Measurements from ENCODE around the gene OR52I2.

Gene OR52I2

GRCh38 chr11:4544891-4545290, 36.7 kb upstream of the OR52I2 start, which contains the start of gene OR52M1:
TSS of gene OR52M1 (plus strand) at chr11:4545191. CDS start at chr11:4545191, 0 bp downstream.
- no peak for DNase-seq
- no peak within 1 kb of the TSS for H2BK12ac ChIP-seq (ENCODE audit: low read length)
- no peak within 1 kb of the TSS for H3K27ac ChIP-seq (ENCODE audit: low read depth, low read length)
- H3K4ac ChIP-seq (ENCODE audit: low read depth, low read length): no peak within 1 kb of the TSS
- H3K9ac ChIP-seq (ENCODE audit: low read length): no peak within 1 kb of the TSS
- H3K4me1 ChIP-seq (ENCODE audit: control insufficient read depth in 1 of 2, insufficient read depth in 2 of 2, low read length in 2 of 2): no peaks in the 10 kb centered on the region
- no peak within 1 kb of the TSS for H4K91ac ChIP-seq (ENCODE audit: low read depth, low read length)
- H2BK5ac ChIP-seq (ENCODE audit: low read depth, low read length, poor library complexity): no peak within 1 kb of the TSS
- H3K4me2 ChIP-seq (ENCODE audit: low read length): no peak within 1 kb of the TSS
- no peaks in the 10 kb centered on the region for H3K27me3 ChIP-seq (ENCODE audit: insufficient read depth, low read length)
- WGBS (ENCODE audit: extremely low coverage, insufficient coverage, insufficient read length): no CpG with 5 or more reads among the region's 5 CpGs
- no peak within 1 kb of the TSS for H2BK120ac ChIP-seq (ENCODE audit: insufficient read depth, low read length, poor library complexity)
- H3K9me3 ChIP-seq (ENCODE audit: insufficient read depth, low read depth, low read length): peaks cover 2% of the 10 kb centered on the region
- H3K79me2 ChIP-seq (ENCODE audit: control insufficient read depth, insufficient read depth, low read length, poor library complexity): no peaks in the 10 kb centered on the region
- no peaks in the 10 kb centered on the region for H3K79me1 ChIP-seq (ENCODE audit: low read length)
- H4K12ac ChIP-seq (ENCODE audit: low read depth, low read length): no peak within 1 kb of the TSS
- H3K36me3 ChIP-seq (ENCODE audit: control insufficient read depth in 1 of 2, insufficient read depth in 2 of 2, low read length in 2 of 2): no peaks in the 10 kb centered on the region
- H2AFZ ChIP-seq (ENCODE audit: insufficient read depth, low read length, poor library complexity): no peak within 1 kb of the TSS
- no peak within 1 kb of the TSS for H4K8ac ChIP-seq (ENCODE audit: low read depth, low read length)
- no peak within 1 kb of the TSS for H3K23ac ChIP-seq (ENCODE audit: low read length)
- H2AK5ac ChIP-seq (ENCODE audit: low read length): no peak within 1 kb of the TSS
- no peak within 1 kb of the TSS for H3K18ac ChIP-seq (ENCODE audit: low read length)
- no peak within 1 kb of the TSS for H3K14ac ChIP-seq (ENCODE audit: low read length)
- no peak within 1 kb of the TSS for H3K4me3 ChIP-seq (ENCODE audit: low read depth, low read length)

GRCh38 chr11:4546878-4547277, 34.7 kb upstream of the OR52I2 start:
- Histone ChIP-seq H3K27me3 (ENCODE audit: insufficient read depth, low read length) (no peaks in the 10 kb centered on the region), H3K4me2 (ENCODE audit: low read length) (no peak overlapping the region), H3K36me3 (ENCODE audit: control insufficient read depth in 1 of 2, insufficient read depth in 2 of 2, low read length in 2 of 2) (no peaks in the 10 kb centered on the region), H2BK12ac (ENCODE audit: low read length) (no peak overlapping the region), H3K14ac (ENCODE audit: low read length) (no peak overlapping the region), H4K91ac (ENCODE audit: low read depth, low read length) (no peak overlapping the region), H3K9me3 (ENCODE audit: insufficient read depth, low read depth, low read length) (peaks cover 7% of the 10 kb centered on the region), H3K4me3 (ENCODE audit: low read depth, low read length) (no peak overlapping the region), H3K27ac (ENCODE audit: low read depth, low read length) (no peak overlapping the region), H2AK5ac (ENCODE audit: low read length) (no peak overlapping the region), H3K18ac (ENCODE audit: low read length) (no peak overlapping the region), H3K4ac (ENCODE audit: low read depth, low read length) (no peak overlapping the region), H4K8ac (ENCODE audit: low read depth, low read length) (no peak overlapping the region), H3K4me1 (ENCODE audit: control insufficient read depth in 1 of 2, insufficient read depth in 2 of 2, low read length in 2 of 2) (no peaks in the 10 kb centered on the region), H2BK5ac (ENCODE audit: low read depth, low read length, poor library complexity) (no peak overlapping the region), H3K79me2 (ENCODE audit: control insufficient read depth, insufficient read depth, low read length, poor library complexity) (no peaks in the 10 kb centered on the region), H3K79me1 (ENCODE audit: low read length) (no peaks in the 10 kb centered on the region), H3K23ac (ENCODE audit: low read length) (no peak overlapping the region), H2BK120ac (ENCODE audit: insufficient read depth, low read length, poor library complexity) (no peak overlapping the region), H2AFZ (ENCODE audit: insufficient read depth, low read length, poor library complexity) (no peak overlapping the region), H3K9ac (ENCODE audit: low read length) (no peak overlapping the region), H4K12ac (ENCODE audit: low read depth, low read length) (no peak overlapping the region)
- no peak for DNase-seq
- WGBS (ENCODE audit: extremely low coverage, insufficient coverage, insufficient read length): no CpG with 5 or more reads among the region's 1 CpG

GRCh38 chr11:4547416-4547815, 34.1 kb upstream of the OR52I2 start:
- Histone ChIP-seq H3K36me3 (ENCODE audit: control insufficient read depth in 1 of 2, insufficient read depth in 2 of 2, low read length in 2 of 2) (no peaks in the 10 kb centered on the region), H2AFZ (ENCODE audit: insufficient read depth, low read length, poor library complexity) (no peak overlapping the region), H3K27me3 (ENCODE audit: insufficient read depth, low read length) (no peaks in the 10 kb centered on the region), H2BK120ac (ENCODE audit: insufficient read depth, low read length, poor library complexity) (no peak overlapping the region), H3K14ac (ENCODE audit: low read length) (no peak overlapping the region), H3K4ac (ENCODE audit: low read depth, low read length) (no peak overlapping the region), H2BK12ac (ENCODE audit: low read length) (no peak overlapping the region), H3K4me2 (ENCODE audit: low read length) (no peak overlapping the region), H3K4me1 (ENCODE audit: control insufficient read depth in 1 of 2, insufficient read depth in 2 of 2, low read length in 2 of 2) (no peaks in the 10 kb centered on the region), H3K18ac (ENCODE audit: low read length) (no peak overlapping the region), H3K9ac (ENCODE audit: low read length) (no peak overlapping the region), H2AK5ac (ENCODE audit: low read length) (no peak overlapping the region), H2BK5ac (ENCODE audit: low read depth, low read length, poor library complexity) (no peak overlapping the region), H4K12ac (ENCODE audit: low read depth, low read length) (no peak overlapping the region), H4K8ac (ENCODE audit: low read depth, low read length) (no peak overlapping the region), H4K91ac (ENCODE audit: low read depth, low read length) (no peak overlapping the region), H3K23ac (ENCODE audit: low read length) (no peak overlapping the region), H3K9me3 (ENCODE audit: insufficient read depth, low read depth, low read length) (peaks cover 7% of the 10 kb centered on the region), H3K79me2 (ENCODE audit: control insufficient read depth, insufficient read depth, low read length, poor library complexity) (no peaks in the 10 kb centered on the region), H3K27ac (ENCODE audit: low read depth, low read length) (no peak overlapping the region), H3K79me1 (ENCODE audit: low read length) (no peaks in the 10 kb centered on the region), H3K4me3 (ENCODE audit: low read depth, low read length) (no peak overlapping the region)
- DNase-seq: no peak
- WGBS (ENCODE audit: extremely low coverage, insufficient coverage, insufficient read length): no CpG with 5 or more reads among the region's 4 CpGs

GRCh38 chr11:4551346-4551979, 30.1 kb upstream of the OR52I2 start:
- Histone ChIP-seq H3K4me1 (ENCODE audit: control insufficient read depth in 1 of 2, insufficient read depth in 2 of 2, low read length in 2 of 2) (no peaks in the 10 kb centered on the region), H3K9me3 (ENCODE audit: insufficient read depth, low read depth, low read length) (peaks cover 9% of the 10 kb centered on the region), H2BK12ac (ENCODE audit: low read length) (no peak overlapping the region), H4K12ac (ENCODE audit: low read depth, low read length) (no peak overlapping the region), H3K9ac (ENCODE audit: low read length) (no peak overlapping the region), H3K18ac (ENCODE audit: low read length) (no peak overlapping the region), H4K8ac (ENCODE audit: low read depth, low read length) (no peak overlapping the region), H2BK120ac (ENCODE audit: insufficient read depth, low read length, poor library complexity) (no peak overlapping the region), H2AFZ (ENCODE audit: insufficient read depth, low read length, poor library complexity) (no peak overlapping the region), H2BK5ac (ENCODE audit: low read depth, low read length, poor library complexity) (no peak overlapping the region), H3K27me3 (ENCODE audit: insufficient read depth, low read length) (no peaks in the 10 kb centered on the region), H3K4me2 (ENCODE audit: low read length) (no peak overlapping the region), H3K36me3 (ENCODE audit: control insufficient read depth in 1 of 2, insufficient read depth in 2 of 2, low read length in 2 of 2) (no peaks in the 10 kb centered on the region), H3K79me1 (ENCODE audit: low read length) (no peaks in the 10 kb centered on the region), H3K4ac (ENCODE audit: low read depth, low read length) (no peak overlapping the region), H3K23ac (ENCODE audit: low read length) (no peak overlapping the region), H3K79me2 (ENCODE audit: control insufficient read depth, insufficient read depth, low read length, poor library complexity) (no peaks in the 10 kb centered on the region), H3K27ac (ENCODE audit: low read depth, low read length) (no peak overlapping the region), H4K91ac (ENCODE audit: low read depth, low read length) (no peak overlapping the region), H2AK5ac (ENCODE audit: low read length) (no peak overlapping the region), H3K14ac (ENCODE audit: low read length) (no peak overlapping the region), H3K4me3 (ENCODE audit: low read depth, low read length) (peak overlapping the region; percentile 40)
- no CpG with 5 or more reads among the region's 8 CpGs for WGBS (ENCODE audit: extremely low coverage, insufficient coverage, insufficient read length)
- DNase-seq: peak in 1 of 2 donors; percentile 8

Data from trophoblast cell (in vitro differentiated cells and primary cell).